HG03095 (cell line): ENCODE data around the gene CCDC107.

Source experiments
- ATAC-seq: cut with Tn5 transposase; IDR thresholded peaks from one replicate; pipeline ENCODE4 v1.9.1; 2021; ENCODE audit warnings: moderate library complexity; ENCODE audit not compliant: unreplicated experiment

The CCDC107 gene

DNA sequence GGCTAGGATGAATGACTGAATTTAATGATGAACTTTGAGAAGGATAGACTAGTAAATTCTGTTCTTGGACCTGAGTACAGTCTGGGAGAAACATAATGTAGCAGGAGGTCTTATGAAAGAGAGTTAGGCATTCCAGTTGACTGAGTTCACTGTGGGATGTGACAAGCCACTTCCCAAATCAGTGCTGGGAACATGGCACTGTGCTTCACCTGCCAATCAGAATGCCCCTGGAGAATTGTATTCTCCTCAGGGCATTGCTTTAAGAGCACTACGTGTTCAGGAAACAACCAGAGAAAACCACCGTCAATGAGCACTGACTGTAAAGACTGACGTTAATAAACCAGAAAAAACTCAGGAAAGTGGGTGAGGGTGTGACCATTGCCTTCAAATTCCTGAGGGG lies 1.2 kb downstream of the CCDC107 start:
- no peak for ATAC-seq

DNA sequence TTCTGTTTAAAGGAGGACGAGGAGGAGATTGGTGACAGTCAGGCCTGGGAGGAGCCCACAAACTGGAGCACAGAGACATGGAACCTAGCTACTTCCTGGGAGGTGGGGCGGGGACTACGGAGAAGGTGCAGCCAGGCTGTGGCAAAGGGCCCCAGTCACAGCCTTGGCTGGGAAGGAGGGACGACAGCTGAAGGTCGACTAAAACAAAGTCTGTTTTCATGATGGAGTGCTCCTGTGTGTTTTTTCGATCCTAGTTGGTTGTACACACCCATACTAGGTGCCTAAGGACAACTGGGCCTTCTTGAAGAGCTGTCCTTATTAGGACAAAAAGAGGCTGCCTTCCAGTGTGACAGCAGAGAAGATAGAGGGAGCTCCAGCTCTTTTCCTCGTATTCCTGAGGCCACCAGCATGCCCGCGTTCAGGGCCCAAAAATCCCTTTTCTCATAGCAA lies 2.9 kb downstream of the CCDC107 start:
- ATAC-seq, result no peak

- no peak for ATAC-seq
Observed at GRCh38 chr9:35661756-35662350, 3.8 kb downstream of the CCDC107 start.

GRCh38 chr9:35662437-35662836 lies 4.3 kb downstream of the CCDC107 start:
- no peak for ATAC-seq

DNA sequence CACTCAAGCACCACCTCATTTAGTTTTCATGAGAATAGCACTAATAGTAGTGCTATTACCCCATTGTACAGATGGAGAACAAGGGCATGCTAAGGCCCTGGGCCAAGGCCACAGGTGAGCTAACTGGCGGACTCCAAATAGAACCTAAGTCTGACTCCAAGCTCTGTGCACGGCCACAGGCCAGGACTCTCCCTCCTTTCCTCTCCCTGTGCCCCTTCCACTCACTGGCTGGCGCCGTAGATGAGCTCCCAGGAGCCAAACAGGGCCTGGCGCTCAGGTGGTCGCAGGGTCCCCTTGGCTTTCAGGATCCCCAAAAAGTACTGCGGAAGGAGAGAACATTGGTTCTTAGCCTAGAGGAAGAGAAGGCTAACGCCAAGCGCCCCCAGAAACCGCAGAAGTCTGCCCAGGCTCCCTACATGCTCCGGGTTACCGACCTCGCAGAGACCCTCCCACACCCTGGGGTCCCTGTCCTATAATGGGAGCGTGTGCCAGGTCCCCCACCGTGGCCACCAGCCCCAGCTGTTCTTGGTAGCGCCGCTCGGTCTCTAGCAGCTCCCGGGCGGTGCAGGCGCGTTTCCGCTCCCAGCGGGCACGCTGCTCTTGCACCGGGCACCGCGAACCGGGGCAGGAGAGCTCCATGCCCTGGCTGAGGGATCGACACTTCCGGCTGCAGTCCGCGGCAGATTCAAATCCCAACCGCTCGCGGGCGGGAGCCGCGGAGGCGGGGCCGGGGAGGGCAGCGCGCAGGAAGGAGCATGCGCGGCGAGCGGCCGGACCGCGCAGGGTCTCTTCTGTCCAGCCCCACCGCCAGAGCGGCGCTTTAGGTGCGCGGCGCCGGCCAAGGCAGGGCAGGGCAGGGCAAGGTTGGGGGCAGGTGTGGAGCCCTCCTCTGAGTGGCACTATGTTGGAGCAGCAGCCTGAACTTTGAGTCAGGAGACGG lies 6.7 kb downstream of the CCDC107 start, which contains the start of gene ARHGEF39:
Gene ARHGEF39 (minus strand): TSS at position 665 of the 940 bp plus-strand sequence. CDS start 26 bp downstream, at position 639.
- ATAC-seq, result peak; percentile 61

DNA sequence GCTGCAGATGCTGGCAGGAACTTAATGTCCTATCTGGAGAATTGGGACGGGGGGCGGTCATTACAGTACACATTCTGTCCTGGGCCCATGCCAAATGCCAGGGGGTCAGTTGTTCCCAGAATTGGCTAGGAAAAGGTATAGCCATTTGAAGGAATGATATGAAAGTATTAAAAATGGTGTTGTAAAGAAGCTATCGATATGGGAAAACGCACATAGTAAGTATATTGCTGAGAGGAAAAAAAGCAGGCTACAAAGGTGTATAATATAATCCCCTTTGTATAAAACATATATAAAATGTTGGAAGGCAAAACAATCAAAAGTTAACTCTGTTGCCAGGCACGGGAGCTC lies 7.4 kb downstream of the CCDC107 start:
- ATAC-seq, result no peak

DNA sequence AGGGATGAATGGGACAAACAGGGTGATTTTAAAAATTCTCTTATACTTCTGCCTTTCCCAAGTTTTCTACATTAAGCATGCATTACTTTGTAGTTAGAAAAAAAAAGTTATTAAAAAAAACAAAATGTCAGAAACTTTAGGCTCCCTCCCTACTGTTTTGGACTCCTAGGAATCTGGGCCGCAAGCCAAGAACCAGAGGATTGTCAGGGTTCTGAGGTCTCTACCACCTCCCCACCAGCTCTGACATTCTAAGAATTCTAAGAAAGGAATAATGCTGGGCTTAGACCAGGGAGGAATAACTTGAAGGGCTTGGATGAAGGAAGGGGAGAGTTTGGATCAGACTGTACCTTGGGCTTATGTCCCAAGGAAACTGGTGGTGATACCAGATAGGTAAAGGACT lies 8.0 kb downstream of the CCDC107 start:
- no peak for ATAC-seq

DNA sequence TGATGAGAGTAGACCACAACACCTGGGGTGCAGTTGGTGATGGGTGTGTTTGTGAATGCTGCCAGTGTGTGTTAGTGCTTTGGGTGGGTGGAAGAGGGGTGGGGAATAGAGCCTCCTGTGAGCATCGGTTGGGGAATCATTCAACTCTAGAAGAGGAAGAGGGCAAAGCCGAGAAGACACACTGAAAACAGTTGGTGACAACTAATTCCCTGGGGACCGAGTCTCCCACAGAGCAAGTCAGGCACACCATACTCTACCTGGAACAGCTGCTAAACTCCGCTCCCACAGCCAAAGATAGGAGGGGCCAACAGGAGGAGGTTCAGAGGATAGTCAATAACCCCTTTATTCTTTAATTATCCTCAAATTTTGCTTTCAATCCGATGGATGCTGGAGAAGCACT lies 8.5 kb downstream of the CCDC107 start:
- ATAC-seq, result no peak

GRCh38 chr9:35667939-35668338 lies 9.8 kb downstream of the CCDC107 start:
- no peak for ATAC-seq

DNA sequence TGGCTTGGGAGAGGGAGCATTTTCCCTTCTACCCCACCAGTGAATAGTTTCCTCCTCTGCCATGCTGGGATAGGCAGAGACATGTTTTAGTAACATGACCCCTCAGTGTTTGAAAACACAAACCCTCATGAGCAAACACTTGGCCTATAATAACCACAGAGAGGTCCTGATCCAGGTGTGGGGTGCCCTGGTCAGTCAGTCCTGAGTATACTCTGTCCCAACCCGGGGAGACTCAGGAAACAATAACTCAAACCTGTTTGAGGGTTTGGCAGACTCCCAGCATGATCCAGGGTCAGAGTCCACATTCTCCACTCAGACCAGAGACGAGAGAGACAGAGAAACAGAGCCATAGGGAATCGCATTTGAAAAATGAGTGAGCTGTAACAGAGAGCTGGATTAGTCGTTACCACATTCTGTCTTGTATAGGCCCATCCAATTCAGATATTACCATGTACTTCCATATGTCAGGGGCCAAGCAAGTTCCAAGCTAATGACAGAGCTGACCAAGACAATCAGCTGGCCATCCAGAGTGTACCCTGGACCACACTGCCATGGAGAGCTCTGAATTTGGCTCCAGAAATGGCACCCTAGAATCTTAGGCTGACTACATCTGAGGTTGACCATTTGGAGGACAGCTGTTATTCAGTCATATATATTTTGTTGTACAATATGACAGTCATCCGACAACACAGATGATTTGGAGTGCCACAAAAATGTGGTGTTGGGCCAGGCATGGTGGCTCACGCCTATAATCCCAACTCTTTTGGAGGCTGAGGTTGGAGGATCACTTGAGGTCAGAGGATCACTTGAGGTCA lies 11.4 kb downstream of the CCDC107 start:
- no peak for ATAC-seq

- no peak for ATAC-seq
Observed at GRCh38 chr9:35673132-35674024, 15.3 kb downstream of the CCDC107 start, which contains the start of gene CA9. CA9 (plus strand) TSS chr9:35673928; CDS start chr9:35673960, 32 bp downstream.

- ATAC-seq, result no peak
Observed at GRCh38 chr9:35674025-35674361, 15.9 kb downstream of the CCDC107 start.

DNA sequence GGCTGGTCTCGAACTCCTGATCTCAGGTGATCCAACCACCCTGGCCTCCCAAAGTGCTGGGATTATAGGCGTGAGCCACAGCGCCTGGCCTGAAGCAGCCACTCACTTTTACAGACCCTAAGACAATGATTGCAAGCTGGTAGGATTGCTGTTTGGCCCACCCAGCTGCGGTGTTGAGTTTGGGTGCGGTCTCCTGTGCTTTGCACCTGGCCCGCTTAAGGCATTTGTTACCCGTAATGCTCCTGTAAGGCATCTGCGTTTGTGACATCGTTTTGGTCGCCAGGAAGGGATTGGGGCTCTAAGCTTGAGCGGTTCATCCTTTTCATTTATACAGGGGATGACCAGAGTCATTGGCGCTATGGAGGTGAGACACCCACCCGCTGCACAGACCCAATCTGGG lies 17.1 kb downstream of the CCDC107 start:
- no peak for ATAC-seq

DNA sequence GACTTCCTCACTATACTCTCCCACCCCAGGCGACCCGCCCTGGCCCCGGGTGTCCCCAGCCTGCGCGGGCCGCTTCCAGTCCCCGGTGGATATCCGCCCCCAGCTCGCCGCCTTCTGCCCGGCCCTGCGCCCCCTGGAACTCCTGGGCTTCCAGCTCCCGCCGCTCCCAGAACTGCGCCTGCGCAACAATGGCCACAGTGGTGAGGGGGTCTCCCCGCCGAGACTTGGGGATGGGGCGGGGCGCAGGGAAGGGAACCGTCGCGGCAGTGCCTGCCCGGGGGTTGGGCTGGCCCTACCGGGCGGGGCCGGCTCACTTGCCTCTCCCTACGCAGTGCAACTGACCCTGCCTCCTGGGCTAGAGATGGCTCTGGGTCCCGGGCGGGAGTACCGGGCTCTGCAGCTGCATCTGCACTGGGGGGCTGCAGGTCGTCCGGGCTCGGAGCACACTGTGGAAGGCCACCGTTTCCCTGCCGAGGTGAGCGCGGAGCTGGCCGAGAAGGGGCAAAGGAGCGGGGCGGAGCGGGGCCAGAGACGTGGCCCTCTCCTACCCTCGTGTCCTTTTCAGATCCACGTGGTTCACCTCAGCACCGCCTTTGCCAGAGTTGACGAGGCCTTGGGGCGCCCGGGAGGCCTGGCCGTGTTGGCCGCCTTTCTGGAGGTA lies 17.8 kb downstream of the CCDC107 start:
- no peak for ATAC-seq

- ATAC-seq, result no peak
Observed at GRCh38 chr9:35679091-35679490, 21.0 kb downstream of the CCDC107 start.

- no peak for ATAC-seq
Observed at GRCh38 chr9:35679766-35680330, 21.8 kb downstream of the CCDC107 start.

- no peak for ATAC-seq
Observed at GRCh38 chr9:35680331-35681105, 22.4 kb downstream of the CCDC107 start.

DNA sequence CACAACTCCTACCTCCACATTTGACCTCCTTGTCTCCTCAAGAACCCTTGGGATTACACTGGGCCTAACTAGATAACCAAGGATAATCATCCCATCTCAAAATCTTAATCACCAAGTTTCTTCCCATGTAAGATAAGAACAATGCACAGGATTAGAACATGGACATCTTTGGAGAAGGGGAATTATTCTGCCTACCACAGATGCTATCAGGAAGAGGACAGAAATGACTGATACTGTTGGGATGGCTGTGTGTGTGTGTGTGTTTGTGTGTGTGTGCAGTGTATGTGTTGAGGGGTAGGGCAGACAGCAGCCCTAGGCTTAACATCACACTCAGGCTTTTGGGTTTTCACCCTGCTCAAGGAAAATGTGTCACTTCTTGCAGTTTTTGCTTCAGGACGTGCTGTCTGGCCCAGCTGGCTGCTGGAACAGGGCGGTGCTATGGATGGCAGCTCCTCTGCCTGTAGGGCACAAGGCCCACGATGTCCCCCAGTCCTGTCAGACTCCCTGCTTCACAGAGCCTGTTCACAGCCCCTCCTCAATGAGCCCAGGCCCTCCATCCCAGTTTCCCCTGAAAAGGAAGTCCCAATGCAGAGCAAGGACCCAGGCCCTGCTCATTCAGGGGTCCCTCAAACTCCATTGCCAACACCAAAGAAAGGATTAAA lies 23.4 kb downstream of the CCDC107 start:
- no peak for ATAC-seq
